ENCODE measurements around the gene FUNDC2. TPM values are rescaled to one million over a fixed set of nuclear protein-coding genes. Genes with fewer than 3 reads are reported as not detected.
"Not testable (repeated sequence)": the region's sequence is repeated elsewhere in the genome, so short reads cannot be mapped to it uniquely, and the experiment has no call there.

The FUNDC2 gene
- total RNA-seq, 2 donors from 2014 or later, result 68.3 to 71.4 TPM

DNA sequence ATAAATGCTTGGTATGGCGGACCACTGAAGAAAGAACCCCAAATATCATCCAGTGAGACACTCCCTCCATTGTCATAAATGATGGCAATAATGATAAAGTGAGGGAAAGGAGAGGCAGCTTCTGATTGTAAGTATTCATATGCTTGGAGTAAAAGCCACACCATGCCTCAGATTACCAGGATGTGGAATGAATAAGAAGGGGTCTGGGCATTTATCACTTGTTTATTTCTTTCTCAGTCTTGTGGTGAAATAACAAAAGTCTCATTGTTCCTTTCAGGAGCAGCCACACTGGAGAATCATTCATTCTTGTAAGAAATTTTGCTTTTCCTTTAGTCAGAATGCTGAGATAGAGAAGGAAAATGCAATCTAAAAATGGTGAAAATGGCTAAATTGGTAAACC, 25.8 kb upstream of the FUNDC2 start:
- Histone ChIP-seq H3K4me3 (ENCODE audit: low read length) (no peak overlapping the region), H3K36me3 (ENCODE audit: control insufficient read depth, insufficient read depth, low read length) (no peaks in the 10 kb centered on the region), H3K27ac (ENCODE audit: low read depth, low read length) (no peak overlapping the region), H3K9me3 (ENCODE audit: control insufficient read depth, low read length) (no peaks in the 10 kb centered on the region), H3K4me1 (ENCODE audit: control insufficient read depth, insufficient read depth, low read length) (peaks cover 4% of the 10 kb centered on the region), H3K9ac (ENCODE audit: extremely low read depth, low read length, poor library complexity, severe bottlenecking) (no peak overlapping the region), H3K27me3 (ENCODE audit: control insufficient read depth, insufficient read depth, low read length, poor library complexity, severe bottlenecking) (no peaks in the 10 kb centered on the region)
- TF ChIP-seq CTCF (conservative IDR thresholded peaks at IDR 0.05), result no peak
- no peak for DNase-seq
- peaks cover 64% of the 10 kb centered on the region for H3K9me3 Mint-ChIP-seq
- H3K27ac Mint-ChIP-seq, result no peak overlapping the region
- peaks cover 3% of the 10 kb centered on the region for H3K4me1 Mint-ChIP-seq
- H3K4me3 Mint-ChIP-seq, result no peak overlapping the region
- no peaks in the 10 kb centered on the region for H3K27me3 Mint-ChIP-seq (ENCODE audit: insufficient read depth)
- H3K36me3 Mint-ChIP-seq (ENCODE audit: low read depth), result no peaks in the 10 kb centered on the region
- WGBS, 2 experiments (ENCODE audit: insufficient coverage in 1 of 2, insufficient read length in 1 of 2), result no CpG with 5 or more reads among the region's 1 CpG

DNA sequence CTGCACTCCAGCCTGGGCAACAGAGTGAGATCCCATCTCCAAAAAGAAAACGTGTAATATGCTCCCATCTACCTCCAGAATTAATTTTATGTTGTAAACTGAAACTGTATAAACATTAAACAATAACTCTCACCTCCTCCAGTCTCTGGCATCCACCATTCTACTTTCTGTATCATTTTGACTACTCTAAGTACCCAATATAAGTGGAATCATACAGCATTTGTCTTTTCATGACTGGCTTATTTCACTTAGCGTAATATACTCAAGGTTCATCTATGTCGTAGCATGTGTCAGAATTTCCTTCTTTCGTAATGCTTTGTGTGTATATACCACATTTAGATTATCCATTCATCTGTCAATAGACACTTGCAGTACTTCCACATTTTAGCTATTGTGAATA, 24.8 kb upstream of the FUNDC2 start:
- TF ChIP-seq CTCF (conservative IDR thresholded peaks at IDR 0.05), result no peak
- Histone ChIP-seq H3K4me3 (ENCODE audit: low read length) (no peak overlapping the region), H3K9me3 (ENCODE audit: control insufficient read depth, low read length) (no peaks in the 10 kb centered on the region), H3K27me3 (ENCODE audit: control insufficient read depth, insufficient read depth, low read length, poor library complexity, severe bottlenecking) (no peaks in the 10 kb centered on the region), H3K4me1 (ENCODE audit: control insufficient read depth, insufficient read depth, low read length) (peaks cover 4% of the 10 kb centered on the region), H3K27ac (ENCODE audit: low read depth, low read length) (no peak overlapping the region), H3K36me3 (ENCODE audit: control insufficient read depth, insufficient read depth, low read length) (no peaks in the 10 kb centered on the region), H3K9ac (ENCODE audit: extremely low read depth, low read length, poor library complexity, severe bottlenecking) (no peak overlapping the region)
- no peak for DNase-seq
- Mint-ChIP-seq H3K36me3 (ENCODE audit: low read depth) (no peaks in the 10 kb centered on the region), H3K9me3 (peaks cover 57% of the 10 kb centered on the region), H3K4me3 (no peak overlapping the region), H3K27ac (no peak overlapping the region), H3K4me1 (peaks cover 3% of the 10 kb centered on the region), H3K27me3 (ENCODE audit: insufficient read depth) (no peaks in the 10 kb centered on the region)
- WGBS, 2 experiments (ENCODE audit: insufficient coverage in 1 of 2, insufficient read length in 1 of 2), result 98 to 100% methylated on average over 2 to 3 of the region's 4 CpGs

- H3K9ac ChIP-seq (ENCODE audit: extremely low read depth, low read length, poor library complexity, severe bottlenecking), result no peak overlapping the region
These were observed 21.5 kb upstream of the FUNDC2 start for GRCh38 chrX:155005190-155005589.

DNA sequence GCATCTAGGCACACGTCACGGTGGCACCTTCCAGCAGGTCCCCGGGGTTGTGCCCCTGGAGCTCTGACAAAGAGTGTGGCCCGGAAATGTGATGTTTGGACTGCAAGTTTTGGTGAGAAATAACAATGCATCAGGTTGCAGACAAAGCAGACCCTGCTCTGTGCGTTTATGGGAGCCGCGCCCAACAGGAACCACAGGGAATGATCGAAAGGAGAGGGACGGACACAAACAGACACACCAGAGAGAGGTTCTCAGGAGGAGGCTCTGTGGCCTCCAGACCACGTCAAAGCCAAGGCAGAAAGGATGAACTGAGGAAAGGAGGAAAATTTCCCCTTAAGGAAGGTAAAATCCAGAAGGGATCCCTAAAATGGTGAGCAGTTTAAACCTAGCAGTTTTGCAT, 20.3 kb upstream of the FUNDC2 start:
- H3K4me1 ChIP-seq (ENCODE audit: control insufficient read depth, insufficient read depth, low read length); H3K4me1 Mint-ChIP-seq; H3K4me3 ChIP-seq (ENCODE audit: low read length); H3K9me3 ChIP-seq (ENCODE audit: control insufficient read depth, low read length); H3K27me3 ChIP-seq (ENCODE audit: control insufficient read depth, insufficient read depth, low read length, poor library complexity, severe bottlenecking); H3K27ac ChIP-seq (ENCODE audit: low read depth, low read length); H3K4me3 Mint-ChIP-seq; H3K27me3 Mint-ChIP-seq (ENCODE audit: insufficient read depth); H3K36me3 ChIP-seq (ENCODE audit: control insufficient read depth, insufficient read depth, low read length); H3K27ac Mint-ChIP-seq; DNase-seq; H3K9ac ChIP-seq (ENCODE audit: extremely low read depth, low read length, poor library complexity, severe bottlenecking); H3K36me3 Mint-ChIP-seq (ENCODE audit: low read depth): not testable (repeated sequence)
- peaks cover 57% of the 10 kb centered on the region for H3K9me3 Mint-ChIP-seq
- WGBS, 2 experiments (ENCODE audit: insufficient coverage in 1 of 2, insufficient read length in 1 of 2), result no CpG with 5 or more reads among the region's 10 CpGs

More at GRCh38 chrX:155005190-155005589, 21.5 kb upstream of the FUNDC2 start:
- H3K4me1 ChIP-seq (ENCODE audit: control insufficient read depth, insufficient read depth, low read length), result no peaks in the 10 kb centered on the region
- peaks cover 57% of the 10 kb centered on the region for H3K9me3 Mint-ChIP-seq
- H3K27me3 Mint-ChIP-seq (ENCODE audit: insufficient read depth), result no peaks in the 10 kb centered on the region
- 95 to 100% methylated on average over 2 of the region's 2 CpGs for WGBS, 2 experiments (ENCODE audit: insufficient coverage in 1 of 2, insufficient read length in 1 of 2)
- no peak for DNase-seq
- no peak overlapping the region for H3K4me3 Mint-ChIP-seq
- H3K27ac Mint-ChIP-seq, result no peak overlapping the region
- no peak overlapping the region for H3K4me3 ChIP-seq (ENCODE audit: low read length)
- H3K27me3 ChIP-seq (ENCODE audit: control insufficient read depth, insufficient read depth, low read length, poor library complexity, severe bottlenecking), result no peaks in the 10 kb centered on the region
- no peak overlapping the region for H3K27ac ChIP-seq (ENCODE audit: low read depth, low read length)
- H3K4me1 Mint-ChIP-seq, result no peaks in the 10 kb centered on the region
- no peaks in the 10 kb centered on the region for H3K9me3 ChIP-seq (ENCODE audit: control insufficient read depth, low read length)
- TF ChIP-seq CTCF (conservative IDR thresholded peaks at IDR 0.05), result no peak
- no peaks in the 10 kb centered on the region for H3K36me3 Mint-ChIP-seq (ENCODE audit: low read depth)
- no peaks in the 10 kb centered on the region for H3K36me3 ChIP-seq (ENCODE audit: control insufficient read depth, insufficient read depth, low read length)

DNA sequence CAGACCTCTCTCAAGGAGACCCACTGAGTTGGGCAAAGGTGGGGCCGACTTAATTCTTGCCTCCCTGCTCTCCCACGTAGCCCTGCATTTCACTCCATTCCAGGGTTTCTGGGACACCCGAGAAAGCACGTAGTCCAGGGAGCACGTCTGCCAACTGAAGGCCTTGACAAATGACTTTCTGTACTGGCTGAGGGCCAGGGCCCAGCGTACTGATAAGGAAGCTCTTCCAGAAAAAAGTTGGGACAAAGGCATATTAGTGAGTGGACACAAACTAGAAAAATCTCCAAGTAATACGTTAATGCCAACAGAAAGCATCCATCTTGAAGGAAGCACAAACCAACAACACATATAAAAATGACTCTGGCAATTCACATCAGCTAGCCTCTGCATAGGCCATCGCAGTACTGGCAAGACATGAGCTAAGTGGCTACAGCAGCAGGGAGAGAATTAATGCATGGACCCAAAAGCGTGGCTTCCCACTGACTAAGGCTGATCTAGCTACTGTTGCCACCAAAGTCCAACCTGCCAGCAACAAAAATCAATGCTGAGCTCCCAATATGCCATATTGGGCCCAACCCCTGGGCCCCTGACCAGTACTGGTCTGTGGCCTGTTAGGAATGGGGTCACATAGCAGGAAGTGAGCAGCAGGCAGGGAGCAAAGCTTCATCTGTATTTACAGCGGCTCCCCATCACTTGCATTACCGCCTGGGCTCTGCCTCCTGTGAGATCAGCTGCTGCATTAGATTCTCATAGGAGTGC, 19.6 kb upstream of the FUNDC2 start:
- not testable (repeated sequence) for H3K9ac ChIP-seq (ENCODE audit: extremely low read depth, low read length, poor library complexity, severe bottlenecking); DNase-seq; H3K4me3 ChIP-seq (ENCODE audit: low read length); H3K4me1 ChIP-seq (ENCODE audit: control insufficient read depth, insufficient read depth, low read length); H3K36me3 ChIP-seq (ENCODE audit: control insufficient read depth, insufficient read depth, low read length); H3K4me1 Mint-ChIP-seq; H3K27me3 Mint-ChIP-seq (ENCODE audit: insufficient read depth); H3K27ac Mint-ChIP-seq; H3K4me3 Mint-ChIP-seq; H3K36me3 Mint-ChIP-seq (ENCODE audit: low read depth); H3K9me3 ChIP-seq (ENCODE audit: control insufficient read depth, low read length); H3K27me3 ChIP-seq (ENCODE audit: control insufficient read depth, insufficient read depth, low read length, poor library complexity, severe bottlenecking); H3K27ac ChIP-seq (ENCODE audit: low read depth, low read length)
- H3K9me3 Mint-ChIP-seq, result peaks cover 58% of the 10 kb centered on the region
- 96% methylated on average over 6 of the region's 11 CpGs; no CpG with 5 or more reads in 1 of the 2 experiments for WGBS, 2 experiments (ENCODE audit: insufficient coverage in 1 of 2, insufficient read length in 1 of 2)
